Caco-2 (cell line): ENCODE data around the gene RNF223. TPM values are rescaled to one million over a fixed set of nuclear protein-coding genes. Genes with fewer than 3 reads are reported as not detected.

Source experiments
- BruUV-seq: library from RNA; stranded (reverse); fragments of 400-500 nt; replicated peaks from 2 replicates; lab custom pipeline; 2021; lab: Mats Ljungman, UMichigan
- CTCF ChIA-PET: fragments of 300-600 bp; sonication (Branson Sonifier 250); formaldehyde crosslinking; loops from one replicate; lab custom pipeline; 2022; ENCODE audit warnings: antibody characterized with exemption; lab: Charles Lee
- POLR2A ChIA-PET: fragments of 300-600 bp; sonication (Branson Sonifier 250); formaldehyde crosslinking; loops from one replicate; lab custom pipeline; 2022; ENCODE audit warnings: antibody characterized with exemption; lab: Charles Lee
- DNase-seq, 2 experiments: peaks; one replicate each; pipeline versions ENCODE4 v3.0.0 to v3.0.0-alpha.2; 2020 to 2022
- H3K27me3 ChIP-seq: replicated peaks from 2 replicates; pipeline ENCODE4 v1.6.0; 2011; ENCODE audit warnings: low read length; ENCODE audit not compliant: control insufficient read depth, insufficient read depth
- H3K36me3 ChIP-seq: 2 replicates; pipeline ENCODE4 v1.5.1; 2011; ENCODE audit warnings: low read length; ENCODE audit not compliant: control insufficient read depth, insufficient read depth
- H3K4me1 ChIP-seq: fragments of 250-450 bp; sonication (Bioruptor Pico); 2 replicates; pipeline ENCODE4 v1.5.1; 2020; ENCODE audit warnings: mild to moderate bottlenecking
- H3K4me3 ChIP-seq: 2 replicates; pipeline ENCODE4 v1.5.1; 2011; ENCODE audit warnings: low read depth, mild to moderate bottlenecking, control low read depth, low read length
- H3K9me3 ChIP-seq: fragments of 250-450 bp; sonication (Bioruptor Pico); 2 replicates; pipeline ENCODE4 v1.5.1; 2020; ENCODE audit warnings: mild to moderate bottlenecking, moderate library complexity
- H3K27ac Mint-ChIP-seq: one replicate; pipeline ENCODE4 v1.8.0; 2022; ENCODE audit warnings: mixed read lengths; ENCODE audit not compliant: unreplicated experiment
- H3K27me3 Mint-ChIP-seq: one replicate; pipeline ENCODE4 v1.8.0; 2022; ENCODE audit warnings: mixed read lengths; ENCODE audit not compliant: insufficient read depth, unreplicated experiment
- H3K36me3 Mint-ChIP-seq: one replicate; pipeline ENCODE4 v1.8.0; 2022; ENCODE audit warnings: mild to moderate bottlenecking, mixed read lengths; ENCODE audit not compliant: insufficient read depth, unreplicated experiment
- H3K4me1 Mint-ChIP-seq: one replicate; pipeline ENCODE4 v1.8.0; 2022; ENCODE audit warnings: low read depth, mixed read lengths; ENCODE audit not compliant: unreplicated experiment
- H3K4me3 Mint-ChIP-seq: one replicate; pipeline ENCODE4 v1.8.0; 2022; ENCODE audit warnings: mild to moderate bottlenecking, moderate library complexity, mixed read lengths; ENCODE audit not compliant: unreplicated experiment
- H3K9me3 Mint-ChIP-seq: one replicate; pipeline ENCODE4 v1.8.0; 2022; ENCODE audit warnings: mixed read lengths; ENCODE audit not compliant: unreplicated experiment
- CTCF ChIP-seq, 2 experiments: fragments of 200-600 bp in 1 of 2; IDR thresholded peaks; 1 replicate in 1 of 2; 2 replicates in 1 of 2; pipeline versions ENCODE4 v1.5.1 to v1.8.0; 2011 to 2022; ENCODE audit warnings: antibody characterized with exemption in 1 of 2, control low read depth in 1 of 2, inconsistent platforms in 1 of 2, low read depth in 1 of 2, low read length in 1 of 2, mild to moderate bottlenecking in 1 of 2, moderate library complexity in 1 of 2; ENCODE audit not compliant: insufficient read depth in 1 of 2, severe bottlenecking in 1 of 2, unreplicated experiment in 1 of 2
- intact Hi-C: fragments of 100-400 bp; cut with micrococcal nuclease; formaldehyde crosslinking; loops from one replicate; pipeline ENCODE4 v1.10.0; 2022; ENCODE audit not compliant: unreplicated experiment
- total RNA-seq: library from RNA; stranded (reverse); gene quantifications from 2 replicates; pipeline ENCODE4 v1.2.3, GENCODE V29; 2022

Gene RNF223
- total RNA-seq, 1 experiment from 2014 or later: 0.57 TPM

GRCh38 chr1:1054971-1055370 is 19.1 kb downstream of the RNF223 start:
- ChIA-PET POLR2A (no interaction called here), CTCF (no interaction called here)
- no peak for TF ChIP-seq CTCF (IDR thresholded peaks at IDR 0.05; ENCODE audit: insufficient read depth in 1 of 2, low read depth in 1 of 2, low read length in 1 of 2, severe bottlenecking in 1 of 2, unreplicated experiment in 1 of 2)
- Histone ChIP-seq H3K36me3 (no peaks in the 10 kb centered on the region), H3K4me1 (peaks cover 15% of the 10 kb centered on the region), H3K4me3 (no peak overlapping the region), H3K9me3 (no peaks in the 10 kb centered on the region), H3K27me3 (no peaks in the 10 kb centered on the region)
- DNase-seq: no peak
- Mint-ChIP-seq H3K4me1 (peaks cover 7% of the 10 kb centered on the region), H3K4me3 (no peak overlapping the region), H3K27me3 (no peaks in the 10 kb centered on the region), H3K9me3 (no peaks in the 10 kb centered on the region), H3K27ac (no peak overlapping the region), H3K36me3 (peaks cover 77% of the 10 kb centered on the region)
- BruUV-seq: TSS peak; percentile 80
- intact Hi-C loops: loop anchor here (1.0 kb wide), 1 partner anchor 36 kb away; no protein-coding TSS in a partner anchor

- H3K36me3 Mint-ChIP-seq: peaks cover 77% of the 10 kb centered on the region
- TF ChIP-seq CTCF (IDR thresholded peaks at IDR 0.05; ENCODE audit: insufficient read depth in 1 of 2, low read depth in 1 of 2, low read length in 1 of 2, severe bottlenecking in 1 of 2, unreplicated experiment in 1 of 2): no peak
- ChIA-PET CTCF (no interaction called here), POLR2A (no interaction called here)
- Histone ChIP-seq H3K4me3 (no peak overlapping the region), H3K36me3 (no peaks in the 10 kb centered on the region), H3K27me3 (no peaks in the 10 kb centered on the region), H3K4me1 (peaks cover 12% of the 10 kb centered on the region), H3K9me3 (no peaks in the 10 kb centered on the region)
- H3K4me1 Mint-ChIP-seq: peaks cover 7% of the 10 kb centered on the region
- no peak overlapping the region for H3K27ac Mint-ChIP-seq
- intact Hi-C loops: loop anchor here (1.0 kb wide), 1 partner anchor 35 kb away; no protein-coding TSS in a partner anchor
- no peak for DNase-seq
- H3K27me3 Mint-ChIP-seq: no peaks in the 10 kb centered on the region
- BruUV-seq: no TSS peak
- H3K4me3 Mint-ChIP-seq: no peak overlapping the region
- H3K9me3 Mint-ChIP-seq: no peaks in the 10 kb centered on the region
These were observed 19.9 kb downstream of the RNF223 start for GRCh38 chr1:1054099-1054700.

- Mint-ChIP-seq H3K27me3 (no peaks in the 10 kb centered on the region), H3K4me3 (no peak overlapping the region), H3K27ac (no peak overlapping the region), H3K4me1 (peaks cover 7% of the 10 kb centered on the region), H3K36me3 (peaks cover 77% of the 10 kb centered on the region), H3K9me3 (no peaks in the 10 kb centered on the region)
- Histone ChIP-seq H3K4me1 (peaks cover 10% of the 10 kb centered on the region), H3K36me3 (no peaks in the 10 kb centered on the region), H3K9me3 (no peaks in the 10 kb centered on the region), H3K27me3 (no peaks in the 10 kb centered on the region), H3K4me3 (no peak overlapping the region)
- no peak for TF ChIP-seq CTCF (IDR thresholded peaks at IDR 0.05; ENCODE audit: insufficient read depth in 1 of 2, low read depth in 1 of 2, low read length in 1 of 2, severe bottlenecking in 1 of 2, unreplicated experiment in 1 of 2)
- BruUV-seq: no TSS peak
- intact Hi-C loops: loop anchor here (1.0 kb wide), 1 partner anchor 34 kb away; no protein-coding TSS in a partner anchor
- ChIA-PET CTCF (no interaction called here), POLR2A (no interaction called here)
- DNase-seq: no peak
These were observed 20.4 kb downstream of the RNF223 start for GRCh38 chr1:1053682-1054081.
